Islet precursor cell (in vitro differentiated cells): Measurements from ENCODE around the gene NRIP2.
A peak's percentile ranks its signal among the peaks of the same experiment; 100 is the strongest.

Source experiments
- DNase-seq: peaks from one replicate; pipeline ENCODE4 v3.0.0-alpha.2; 2018

Gene NRIP2

DNA sequence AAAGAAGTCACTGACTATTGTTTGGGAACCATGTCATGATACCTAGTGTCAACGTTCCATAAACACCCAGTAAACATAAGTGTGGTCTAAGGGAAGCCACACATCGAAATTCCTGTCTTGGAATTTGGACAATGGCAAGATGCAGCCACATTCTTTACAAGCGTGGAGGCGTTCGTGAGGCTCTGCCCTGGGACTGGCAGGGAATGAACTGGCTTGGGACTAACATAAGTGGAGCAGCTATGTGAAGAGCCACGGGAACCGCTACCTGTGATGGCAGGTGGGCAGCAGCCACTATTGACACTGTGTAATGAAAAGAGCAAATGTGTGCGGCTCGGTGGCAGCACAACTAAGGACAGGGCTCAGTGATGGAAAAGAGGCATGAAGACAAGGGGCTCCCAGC is 10.0 kb upstream of the NRIP2 start:
- DNase-seq = peak; percentile 80

GRCh38 chr12:2842948-2843347 is 8.1 kb upstream of the NRIP2 start:
- DNase-seq = no peak

DNA sequence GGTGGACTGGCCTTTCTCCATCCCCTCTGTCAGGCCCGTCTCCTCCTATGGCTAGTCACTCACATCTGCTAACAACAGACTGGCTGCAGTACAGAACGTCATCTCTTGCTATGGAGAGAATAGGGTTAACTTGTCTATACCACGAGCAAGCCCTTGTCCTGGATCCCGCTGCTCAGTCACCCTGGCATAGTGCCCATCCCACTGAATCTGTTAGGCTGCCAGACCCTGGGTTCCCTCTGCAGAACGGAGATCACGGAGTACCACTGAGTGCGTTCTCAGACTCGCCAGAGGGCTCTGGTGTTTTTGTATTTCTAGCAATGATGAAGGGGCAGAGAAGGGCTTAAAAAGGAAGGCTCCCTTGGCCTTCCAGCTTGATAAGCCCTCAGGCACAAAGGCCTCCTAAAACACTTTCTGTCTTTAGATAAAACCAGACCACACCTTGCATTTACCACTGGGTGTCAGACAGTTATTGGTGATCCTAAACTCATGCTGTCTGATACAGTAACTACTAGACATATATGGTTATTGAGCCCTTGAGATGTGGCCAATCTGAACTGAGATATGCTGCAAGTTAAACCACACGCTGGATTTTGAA is 6.3 kb upstream of the NRIP2 start:
- no peak for DNase-seq

- no peak for DNase-seq
Observed at GRCh38 chr12:2836574-2836973, 1.7 kb upstream of the NRIP2 start.

DNA sequence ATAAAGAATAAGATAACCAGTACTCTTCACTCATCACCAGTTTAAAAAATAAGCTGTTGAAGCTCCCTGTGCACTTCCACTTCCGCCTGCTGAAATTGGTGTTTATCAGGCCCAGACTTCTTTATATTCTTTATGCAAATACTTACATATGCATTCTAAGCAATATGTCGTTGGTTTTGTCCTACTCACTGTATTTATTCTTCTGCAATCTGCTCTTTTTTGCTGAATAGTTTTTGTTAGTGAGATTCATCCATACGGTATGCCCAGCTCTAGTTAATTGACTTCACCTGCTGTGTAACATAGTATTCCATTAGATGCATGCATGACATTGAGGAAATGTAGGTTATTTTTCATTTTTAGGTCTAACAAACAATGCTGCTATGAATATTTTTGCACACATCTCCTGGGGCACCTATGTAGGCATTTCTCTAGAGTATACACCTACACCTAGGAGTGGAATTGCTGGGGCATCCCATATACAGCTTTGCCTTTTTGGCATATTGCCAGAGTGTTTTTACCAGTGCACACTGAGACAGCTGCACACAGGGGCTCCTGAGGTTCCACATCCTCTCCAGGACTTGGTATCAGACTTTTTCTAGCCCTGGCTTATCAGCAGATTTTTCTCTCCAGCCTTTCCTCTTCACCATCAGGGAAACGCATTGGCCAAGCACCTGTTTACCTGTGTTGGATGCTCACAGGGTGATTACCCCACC is 1.0 kb upstream of the NRIP2 start:
- DNase-seq = no peak

- peak; percentile 64 for DNase-seq
Observed at GRCh38 chr12:2833810-2834209, 1.0 kb downstream of the NRIP2 start.

DNA sequence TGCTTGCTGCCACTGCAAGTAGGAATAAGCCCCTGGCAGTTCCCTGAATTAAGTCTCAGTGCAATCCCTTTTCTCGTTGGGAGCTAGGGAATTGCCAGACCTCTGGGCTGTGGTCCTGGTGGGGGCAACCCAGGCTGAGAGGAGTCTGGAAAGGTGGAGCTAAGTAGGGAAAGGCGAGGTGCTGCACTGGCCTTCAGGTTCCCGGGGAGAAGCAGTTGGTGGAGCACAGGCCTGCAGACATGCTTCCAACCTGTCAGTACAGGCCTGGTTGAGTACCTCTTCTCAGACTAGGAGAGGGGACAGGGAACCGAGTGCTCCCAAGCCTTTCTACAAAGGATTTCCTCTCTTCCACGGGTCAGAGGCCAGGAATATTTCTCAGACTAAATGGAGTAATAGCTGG is 1.5 kb downstream of the NRIP2 start:
- peak; percentile 59 for DNase-seq

DNA sequence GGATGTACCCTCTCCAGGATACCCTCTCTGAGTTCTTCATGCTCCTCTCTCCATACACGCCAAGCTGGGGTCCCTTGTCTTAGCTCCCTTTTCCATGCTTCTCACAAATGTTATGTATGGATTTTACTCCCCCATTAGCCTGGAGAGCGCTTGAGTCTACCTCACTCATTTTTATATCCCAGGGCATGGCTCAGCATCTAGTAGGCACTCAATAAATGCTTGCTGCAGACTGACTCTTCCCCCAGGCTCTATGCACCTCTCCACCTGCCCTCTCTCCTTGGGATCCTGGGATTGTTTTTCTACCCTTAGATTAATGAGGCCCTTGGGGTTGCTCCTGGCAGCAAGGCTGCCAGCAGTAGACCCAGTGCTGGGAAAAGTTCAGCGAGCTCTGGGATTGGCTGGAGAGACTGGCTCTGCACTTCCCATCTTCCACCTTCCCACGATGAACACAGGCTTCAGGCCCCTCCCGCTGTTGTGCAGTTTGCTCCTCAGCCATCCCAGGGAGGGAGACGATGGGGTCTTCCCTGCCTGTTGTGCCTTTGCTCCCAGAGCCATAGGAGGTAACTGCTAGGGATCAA is 2.2 kb downstream of the NRIP2 start:
- no peak for DNase-seq

GRCh38 chr12:2829275-2829674 is 5.6 kb downstream of the NRIP2 start:
- no peak for DNase-seq

GRCh38 chr12:2826721-2827515 is 7.9 kb downstream of the NRIP2 start:
- no peak for DNase-seq

GRCh38 chr12:2826036-2826435 is 8.8 kb downstream of the NRIP2 start:
- no peak for DNase-seq

- DNase-seq = no peak
Observed at GRCh38 chr12:2825132-2825531, 9.7 kb downstream of the NRIP2 start.

- no peak for DNase-seq
Observed at GRCh38 chr12:2824541-2824940, 10.3 kb downstream of the NRIP2 start.

DNA sequence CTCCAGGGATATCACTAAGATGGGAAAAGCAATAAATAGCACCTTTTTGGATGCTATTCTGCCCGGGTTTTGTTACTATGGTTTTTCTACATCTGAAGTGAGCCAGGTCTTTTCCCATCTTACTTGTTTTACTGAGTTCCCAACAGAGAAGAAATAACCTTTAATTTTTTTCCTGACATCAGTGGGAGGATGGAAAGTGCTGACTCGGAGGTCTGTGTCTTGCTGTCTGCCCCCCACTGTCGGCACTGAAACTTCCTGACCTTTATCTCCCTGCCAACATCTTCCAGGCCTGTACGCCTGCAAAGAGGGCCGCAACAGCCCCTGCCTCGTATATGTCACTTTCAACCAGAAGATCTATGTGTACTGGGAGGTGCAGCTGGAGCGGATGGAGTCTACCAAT is 11.4 kb downstream of the NRIP2 start:
- no peak for DNase-seq

GRCh38 chr12:2820432-2820831 is 14.4 kb downstream of the NRIP2 start:
- DNase-seq = no peak

GRCh38 chr12:2819810-2820209 is 15.0 kb downstream of the NRIP2 start:
- DNase-seq = no peak

DNA sequence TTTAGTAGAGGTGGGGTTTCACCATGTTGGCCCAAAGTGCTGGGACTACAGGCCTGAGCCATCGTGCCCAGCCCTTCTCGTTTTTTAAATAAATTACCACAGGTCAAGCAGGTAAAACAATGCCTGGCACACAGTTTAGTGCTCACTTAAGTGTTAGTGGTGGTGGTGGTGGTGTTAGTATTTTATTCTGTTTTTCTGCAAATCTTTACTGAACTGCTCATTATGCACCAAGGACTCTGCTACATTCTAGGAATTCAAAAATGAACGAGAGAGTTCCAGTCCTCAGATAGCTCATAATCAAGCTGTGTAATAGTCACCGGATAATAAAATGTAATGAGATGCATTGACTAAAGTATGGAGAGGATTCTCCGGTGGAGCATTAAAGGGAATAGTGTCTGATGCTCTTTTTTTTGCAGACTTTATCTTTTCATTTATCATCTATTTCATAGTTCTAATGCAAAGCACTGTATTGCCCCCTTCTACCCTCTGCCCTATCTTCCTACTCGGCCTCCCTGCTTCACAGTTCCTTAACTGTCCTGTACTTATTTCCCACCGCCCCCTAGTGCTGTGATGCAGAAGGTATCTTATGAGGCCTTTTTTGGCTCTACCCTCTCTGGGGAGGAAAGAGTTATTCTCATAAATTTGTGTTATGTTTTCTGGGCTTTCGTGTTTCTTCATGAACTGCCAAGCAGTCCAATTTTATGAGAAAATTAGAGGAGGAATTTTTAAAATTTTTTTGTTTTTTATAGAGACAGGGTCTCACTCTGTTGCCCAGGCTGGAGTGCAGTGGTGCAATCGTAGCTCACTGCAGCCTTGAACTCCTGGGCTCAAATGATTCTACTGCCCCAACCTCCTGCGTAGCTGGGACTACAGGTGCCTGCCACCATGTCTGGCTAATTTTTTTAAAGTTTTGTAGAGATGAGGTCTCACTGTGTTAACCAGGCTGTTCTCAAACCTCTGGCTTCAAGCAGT is 21.3 kb downstream of the NRIP2 start:
- peak; percentile 81 for DNase-seq

- peak; percentile 100 for DNase-seq
Observed at GRCh38 chr12:2812290-2813213, 22.3 kb downstream of the NRIP2 start, which contains the start of gene ITFG2. Gene ITFG2, plus strand, starts transcription at chr12:2812668. Its CDS starts 93 bp downstream, at chr12:2812761.

- no peak for DNase-seq
Observed at GRCh38 chr12:2811801-2812200, 23.0 kb downstream of the NRIP2 start.

DNA sequence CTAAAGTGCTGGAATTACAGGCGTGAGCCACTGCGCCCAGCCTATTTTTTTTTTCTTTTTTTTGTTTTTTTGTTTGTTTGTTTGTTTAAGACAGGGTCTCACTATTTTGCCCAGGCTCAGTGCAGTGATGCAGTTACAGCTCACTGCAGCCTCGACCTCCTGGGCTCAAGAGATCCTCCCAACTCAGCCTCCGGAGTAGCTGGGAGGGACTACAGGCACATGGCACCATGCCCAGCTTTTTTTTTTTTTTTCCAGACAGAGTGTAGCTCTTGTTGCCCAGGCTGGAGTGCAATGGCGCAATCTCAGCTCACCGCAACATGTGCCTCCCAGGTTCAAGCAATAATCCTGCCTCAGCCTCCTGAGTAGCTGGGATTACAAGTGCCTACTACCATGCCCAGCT is 28.1 kb downstream of the NRIP2 start:
- DNase-seq = no peak

- no peak for DNase-seq
Observed at GRCh38 chr12:2805143-2805520, 29.7 kb downstream of the NRIP2 start.
